OCI-LY7 (cell line): Measurements from ENCODE around the gene PTEN. TPM values are rescaled to one million over a fixed set of nuclear protein-coding genes. Genes with fewer than 3 reads are reported as not detected.

ENCODE experiments used
- BruUV-seq: library from RNA; stranded (reverse); fragments of 400-500 nt; replicated peaks from 2 replicates; lab custom pipeline; 2021; lab: Mats Ljungman, UMichigan
- CTCF ChIA-PET: fragments of 300-600 bp; sonication (Branson Sonifier 250); formaldehyde crosslinking; loops from one replicate; lab custom pipeline; 2022; ENCODE audit warnings: antibody characterized with exemption; ENCODE audit not compliant: unreplicated experiment; lab: Charles Lee
- POLR2A ChIA-PET: fragments of 300-600 bp; sonication (Branson Sonifier 250); formaldehyde crosslinking; loops from one replicate; lab custom pipeline; 2022; ENCODE audit warnings: antibody characterized with exemption; lab: Charles Lee
- DNase-seq: peaks from one replicate; pipeline ENCODE4 v3.0.0-alpha.2; 2015; ENCODE audit warnings: low spot score
- H2AFZ ChIP-seq: fragments of 200-600 bp; sonication (generic), shearing (Covaris generic); 2 replicates; pipeline ENCODE4 v1.6.1; 2014; ENCODE audit warnings: mild to moderate bottlenecking, antibody characterized with exemption, low read length, moderate library complexity
- H3K27ac ChIP-seq: fragments of 200-600 bp; sonication (generic); 2 replicates; pipeline ENCODE4 v1.5.1; 2014; ENCODE audit warnings: mixed run types, low read depth, mild to moderate bottlenecking, moderate library complexity, low read length, inconsistent platforms; ENCODE audit not compliant: poor library complexity, severe bottlenecking
- H3K36me3 ChIP-seq: fragments of 200-600 bp; sonication (generic); 2 replicates; pipeline ENCODE4 v1.6.1; 2014; ENCODE audit warnings: mild to moderate bottlenecking, antibody characterized with exemption, low read length, moderate library complexity, mixed read lengths; ENCODE audit not compliant: insufficient read depth
- H3K4me1 ChIP-seq: fragments of 200-600 bp; sonication (generic); 2 replicates; pipeline ENCODE4 v1.5.1; 2014; ENCODE audit warnings: mild to moderate bottlenecking, low read length; ENCODE audit not compliant: insufficient read depth, poor library complexity, severe bottlenecking
- H3K4me2 ChIP-seq: fragments of 200-600 bp; sonication (generic); 2 replicates; pipeline ENCODE4 v1.6.1; 2014; ENCODE audit warnings: mild to moderate bottlenecking, low read length
- H3K4me3 ChIP-seq: fragments of 200-600 bp; sonication (generic); 2 replicates; pipeline ENCODE4 v1.5.1; 2014; ENCODE audit warnings: mild to moderate bottlenecking, low read depth, low read length; ENCODE audit not compliant: poor library complexity, severe bottlenecking
- H3K79me2 ChIP-seq: fragments of 200-600 bp; sonication (generic); 2 replicates; pipeline ENCODE4 v1.6.1; 2016; ENCODE audit warnings: low read depth, mild to moderate bottlenecking, low read length, moderate library complexity, mixed read lengths; ENCODE audit not compliant: insufficient read depth
- H3K9me2 ChIP-seq: fragments of 200-600 bp; sonication (generic); 2 replicates; pipeline ENCODE4 v1.6.1; 2016; ENCODE audit warnings: mild to moderate bottlenecking, low read length, mixed read lengths; ENCODE audit not compliant: insufficient read depth
- H3K9me3 ChIP-seq: fragments of 200-600 bp; sonication (generic); 2 replicates; pipeline ENCODE4 v1.6.1; 2014; ENCODE audit warnings: mild to moderate bottlenecking, mixed run types, low read length, mixed read lengths
- H4K20me1 ChIP-seq: fragments of 200-600 bp; sonication (generic); 2 replicates; pipeline ENCODE4 v1.6.1; 2014; ENCODE audit warnings: mild to moderate bottlenecking, antibody characterized with exemption, low read length, moderate library complexity, mixed read lengths; ENCODE audit not compliant: insufficient read depth
- EZH2phosphoT487 ChIP-seq: fragments of 200-600 bp; sonication (generic); IDR thresholded peaks from 2 replicates; pipeline ENCODE4 v1.6.1; 2018; ENCODE audit warnings: low read depth, borderline replicate concordance, mild to moderate bottlenecking, mixed run types, antibody characterized with exemption, low read length, moderate library complexity, mixed read lengths
- intact Hi-C: fragments of 100-400 bp; cut with micrococcal nuclease; formaldehyde crosslinking; loops from one replicate; pipeline ENCODE4 v1.10.0; 2022; ENCODE audit not compliant: unreplicated experiment
- total RNA-seq, 2 experiments: library from RNA; depleted of rRNA in 1 of 2; stranded (reverse); fragments of >200 nt in 1 of 2; shearing (Covaris generic) in 1 of 2; gene quantifications; 2 replicates each; pipeline ENCODE4 v1.2.3, GENCODE V29; 2014 to 2022
- TF ChIP-seq, protein P1 (sequence below): fragments of 200-600 bp; sonication (generic); conservative IDR thresholded peaks from 2 replicates; pipeline ENCODE4 v1.5.1; 2014; ENCODE audit warnings: mild to moderate bottlenecking, antibody characterized with exemption, low read length, moderate library complexity, mixed read lengths

PTEN gene
- total RNA-seq, 2 experiments from 2014 or later, result 135 to 173 TPM

DNA sequence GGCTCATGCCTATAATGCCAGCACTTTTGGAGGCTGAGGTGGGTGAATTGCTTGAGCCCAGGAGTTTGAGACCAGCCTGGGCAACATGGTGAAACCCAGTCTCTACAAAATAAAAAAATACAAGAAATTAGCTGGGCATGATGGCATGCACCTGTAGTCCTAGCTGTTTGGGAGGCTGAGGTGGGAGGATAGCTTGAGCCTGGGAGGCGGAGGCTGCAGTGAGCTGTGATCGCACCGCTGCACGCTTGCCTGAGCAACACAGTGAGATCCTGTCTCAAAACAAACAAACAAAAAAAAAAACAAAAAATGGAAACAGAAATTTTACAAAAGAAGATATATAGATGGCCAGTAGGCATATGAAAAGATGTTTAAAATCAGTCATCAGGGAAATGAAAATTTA is 57.1 kb downstream of the PTEN start:
- H3K36me3 ChIP-seq, result peaks cover 86% of the 10 kb centered on the region
- peaks cover 100% of the 10 kb centered on the region for H3K79me2 ChIP-seq
- H3K9me3 ChIP-seq, result no peaks in the 10 kb centered on the region; the same call in 1 of the 2 replicates
- TF ChIP-seq EZH2phosphoT487, result no peak
- TF ChIP-seq, protein P1, sequence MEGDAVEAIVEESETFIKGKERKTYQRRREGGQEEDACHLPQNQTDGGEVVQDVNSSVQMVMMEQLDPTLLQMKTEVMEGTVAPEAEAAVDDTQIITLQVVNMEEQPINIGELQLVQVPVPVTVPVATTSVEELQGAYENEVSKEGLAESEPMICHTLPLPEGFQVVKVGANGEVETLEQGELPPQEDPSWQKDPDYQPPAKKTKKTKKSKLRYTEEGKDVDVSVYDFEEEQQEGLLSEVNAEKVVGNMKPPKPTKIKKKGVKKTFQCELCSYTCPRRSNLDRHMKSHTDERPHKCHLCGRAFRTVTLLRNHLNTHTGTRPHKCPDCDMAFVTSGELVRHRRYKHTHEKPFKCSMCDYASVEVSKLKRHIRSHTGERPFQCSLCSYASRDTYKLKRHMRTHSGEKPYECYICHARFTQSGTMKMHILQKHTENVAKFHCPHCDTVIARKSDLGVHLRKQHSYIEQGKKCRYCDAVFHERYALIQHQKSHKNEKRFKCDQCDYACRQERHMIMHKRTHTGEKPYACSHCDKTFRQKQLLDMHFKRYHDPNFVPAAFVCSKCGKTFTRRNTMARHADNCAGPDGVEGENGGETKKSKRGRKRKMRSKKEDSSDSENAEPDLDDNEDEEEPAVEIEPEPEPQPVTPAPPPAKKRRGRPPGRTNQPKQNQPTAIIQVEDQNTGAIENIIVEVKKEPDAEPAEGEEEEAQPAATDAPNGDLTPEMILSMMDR, result no peak
- no peak overlapping the region for H3K4me2 ChIP-seq
- no peak overlapping the region for H2AFZ ChIP-seq
- no peaks in the 10 kb centered on the region for H3K9me2 ChIP-seq
- peaks cover 54% of the 10 kb centered on the region for H3K4me1 ChIP-seq
- no peak overlapping the region for H3K27ac ChIP-seq
- ChIA-PET POLR2A (interaction anchor here (0.8 kb wide), 2 partner anchors 10 to 58 kb away, joined by 3 read pairs; no protein-coding TSS in a partner anchor), CTCF (no interaction called here)
- DNase-seq, result no peak
- intact Hi-C loops, result no loop called here
- no peak overlapping the region for H3K4me3 ChIP-seq
- peaks cover 18% of the 10 kb centered on the region; the same call in 1 of the 2 replicates for H4K20me1 ChIP-seq
- BruUV-seq, result no TSS peak

DNA sequence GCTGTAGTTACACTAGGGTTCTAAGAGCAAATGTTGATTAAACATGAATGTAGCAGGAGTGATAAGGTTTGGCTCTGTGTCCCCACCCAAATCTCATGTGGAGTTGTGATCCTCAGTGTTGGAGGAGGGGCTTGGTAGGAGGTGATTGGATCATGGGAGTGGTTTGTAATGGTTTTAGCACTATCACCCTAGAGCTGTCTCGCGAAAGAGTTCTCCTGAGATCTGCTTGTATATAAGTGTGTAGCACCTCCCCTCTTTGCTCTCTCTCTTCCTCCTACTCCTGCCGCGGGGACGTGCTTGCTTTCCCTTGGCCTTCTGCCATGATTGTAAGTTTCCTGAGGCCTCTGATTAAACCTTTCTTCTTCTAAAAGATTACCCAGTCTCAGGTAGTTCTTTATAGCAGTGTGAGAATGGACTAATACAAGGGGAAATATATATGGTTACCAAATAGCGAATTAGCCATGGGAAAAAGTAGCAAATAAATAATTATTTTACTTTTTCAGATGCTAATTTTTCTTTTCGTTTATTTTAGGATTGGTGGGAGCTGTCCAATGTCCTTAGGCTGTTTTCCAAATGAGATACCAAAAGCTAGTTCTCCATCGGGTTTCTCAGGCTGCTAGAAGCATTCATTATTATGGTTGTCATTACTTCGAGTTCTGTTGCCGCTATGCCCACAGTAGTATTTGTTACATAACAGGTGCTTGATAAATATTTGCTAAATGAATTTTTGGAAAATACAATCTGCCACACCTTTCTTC is 58.7 kb downstream of the PTEN start:
- H3K9me2 ChIP-seq, result no peaks in the 10 kb centered on the region
- no peak overlapping the region for H3K4me3 ChIP-seq
- H2AFZ ChIP-seq, result no peak overlapping the region
- H3K4me2 ChIP-seq, result peak overlapping the region; percentile 28; the same call in 1 of the 2 replicates
- H3K9me3 ChIP-seq, result no peaks in the 10 kb centered on the region; the same call in 1 of the 2 replicates
- peaks cover 86% of the 10 kb centered on the region for H3K36me3 ChIP-seq
- peaks cover 48% of the 10 kb centered on the region for H3K4me1 ChIP-seq
- TF ChIP-seq EZH2phosphoT487, result no peak
- TF ChIP-seq, protein P1, result no peak
- no peak for DNase-seq
- H4K20me1 ChIP-seq, result peaks cover 11% of the 10 kb centered on the region; the same call in 1 of the 2 replicates
- intact Hi-C loops, result no loop called here
- ChIA-PET CTCF (no interaction called here), POLR2A (interaction anchor here (0.6 kb wide), 3 partner anchors 12 to 20 kb away, joined by 3 read pairs; no protein-coding TSS in a partner anchor)
- peak overlapping the region; percentile 36 for H3K27ac ChIP-seq
- peaks cover 100% of the 10 kb centered on the region for H3K79me2 ChIP-seq
- no TSS peak for BruUV-seq

DNA sequence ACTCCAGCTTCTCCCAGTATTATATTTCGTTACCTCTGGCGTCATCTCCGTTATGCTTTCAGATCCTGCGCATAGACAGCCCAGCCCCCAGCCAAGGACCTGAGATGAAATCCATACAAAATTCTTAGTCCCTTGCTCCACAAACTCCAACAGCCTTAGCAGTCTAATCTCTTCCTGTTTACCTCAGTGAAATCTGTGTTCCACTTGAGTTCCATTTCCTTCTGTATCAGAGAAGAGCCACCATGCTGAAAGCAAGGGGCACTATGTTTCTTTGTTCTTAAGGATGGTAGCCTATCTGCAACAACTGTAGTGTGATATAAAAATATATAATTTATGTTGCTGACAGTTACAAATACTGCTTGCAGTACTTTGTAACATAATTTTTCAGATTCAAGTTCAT is 59.8 kb downstream of the PTEN start:
- Histone ChIP-seq H3K4me2 (peak overlapping the region; percentile 28), H3K9me3 (no peaks in the 10 kb centered on the region; the same call in 1 of the 2 replicates), H2AFZ (no peak overlapping the region), H4K20me1 (peaks cover 10% of the 10 kb centered on the region; the same call in 1 of the 2 replicates), H3K4me1 (peaks cover 45% of the 10 kb centered on the region), H3K4me3 (no peak overlapping the region), H3K9me2 (no peaks in the 10 kb centered on the region), H3K36me3 (peaks cover 91% of the 10 kb centered on the region), H3K27ac (peak overlapping the region; percentile 36), H3K79me2 (peaks cover 100% of the 10 kb centered on the region)
- BruUV-seq, result no TSS peak
- intact Hi-C loops, result no loop called here
- POLR2A ChIA-PET, result no interaction called here
- no peak for TF ChIP-seq EZH2phosphoT487
- CTCF ChIA-PET, result no interaction called here
- DNase-seq, result peak; percentile 35
